Neural crest cell (in vitro differentiated cells): ENCODE measurements around the gene DEUP1. TPM values are rescaled to one million over a fixed set of nuclear protein-coding genes. Genes with fewer than 3 reads are reported as not detected.

Experiments
- DNase-seq: peaks from one replicate; pipeline ENCODE4 v3.0.0; 2021; ENCODE audit warnings: low read depth, mixed read lengths, low spot score
- H3K27ac Mint-ChIP-seq: one replicate; pipeline ENCODE4 v1.8.0; 2021; ENCODE audit warnings: mild to moderate bottlenecking, mixed read lengths; ENCODE audit not compliant: unreplicated experiment
- H3K27me3 Mint-ChIP-seq: 2 replicates; pipeline ENCODE4 v1.8.0; 2021; ENCODE audit warnings: low read depth, mild to moderate bottlenecking, mixed read lengths
- H3K36me3 Mint-ChIP-seq: 2 replicates; pipeline ENCODE4 v1.8.0; 2021; ENCODE audit warnings: low read depth, mild to moderate bottlenecking, mixed read lengths
- H3K4me1 Mint-ChIP-seq: 2 replicates; pipeline ENCODE4 v1.8.0; 2021; ENCODE audit warnings: mixed read lengths
- H3K4me3 Mint-ChIP-seq: one replicate; pipeline ENCODE4 v1.8.0; 2021; ENCODE audit warnings: mild to moderate bottlenecking, mixed read lengths
- H3K9me3 Mint-ChIP-seq: 2 replicates; pipeline ENCODE4 v1.8.0; 2021; ENCODE audit warnings: mixed read lengths
- CTCF ChIP-seq: fragments of 200-600 bp; sonication (generic); conservative IDR thresholded peaks from 2 replicates; pipeline ENCODE4 v1.5.0; 2021; ENCODE audit warnings: antibody characterized with exemption, mild to moderate bottlenecking
- total RNA-seq: library from RNA; stranded (reverse); gene quantifications from 2 replicates; pipeline ENCODE4 v1.2.1, GENCODE V29; 2021

Gene DEUP1
- total RNA-seq, 1 donor from 2014 or later = 0.70 TPM

- Mint-ChIP-seq H3K4me1 (no peaks in the 10 kb centered on the region), H3K27ac (no peak overlapping the region), H3K4me3 (no peak overlapping the region), H3K27me3 (no peaks in the 10 kb centered on the region), H3K9me3 (peaks cover 9% of the 10 kb centered on the region), H3K36me3 (no peaks in the 10 kb centered on the region)
- no peak for DNase-seq
- TF ChIP-seq CTCF = no peak
These were observed 134.5 kb downstream of the DEUP1 start for GRCh38 chr11:93464927-93465540.

- H3K4me3 Mint-ChIP-seq = no peak overlapping the region
- no peak for DNase-seq
- no peaks in the 10 kb centered on the region for H3K27me3 Mint-ChIP-seq
- H3K4me1 Mint-ChIP-seq = no peaks in the 10 kb centered on the region
- no peak overlapping the region for H3K27ac Mint-ChIP-seq
- TF ChIP-seq CTCF = no peak
- no peaks in the 10 kb centered on the region for H3K36me3 Mint-ChIP-seq
- H3K9me3 Mint-ChIP-seq = peaks cover 5% of the 10 kb centered on the region
These were observed 136.5 kb downstream of the DEUP1 start for GRCh38 chr11:93467054-93467453.

- Mint-ChIP-seq H3K9me3 (no peaks in the 10 kb centered on the region), H3K36me3 (no peaks in the 10 kb centered on the region), H3K4me3 (no peak overlapping the region), H3K4me1 (no peaks in the 10 kb centered on the region), H3K27ac (no peak overlapping the region), H3K27me3 (no peaks in the 10 kb centered on the region)
- TF ChIP-seq CTCF = no peak
- no peak for DNase-seq
These were observed 137.7 kb downstream of the DEUP1 start for GRCh38 chr11:93468290-93468689.

GRCh38 chr11:93474123-93474522 lies 143.6 kb downstream of the DEUP1 start:
- peaks cover 23% of the 10 kb centered on the region for H3K4me1 Mint-ChIP-seq
- no peak overlapping the region for H3K4me3 Mint-ChIP-seq
- H3K9me3 Mint-ChIP-seq = peaks cover 4% of the 10 kb centered on the region
- DNase-seq = no peak
- no peak for TF ChIP-seq CTCF
- H3K27me3 Mint-ChIP-seq = no peaks in the 10 kb centered on the region
- H3K27ac Mint-ChIP-seq = no peak overlapping the region
- peaks cover 2% of the 10 kb centered on the region for H3K36me3 Mint-ChIP-seq

GRCh38 chr11:93476796-93477195 lies 146.3 kb downstream of the DEUP1 start:
- peaks cover 2% of the 10 kb centered on the region for H3K36me3 Mint-ChIP-seq
- TF ChIP-seq CTCF = no peak
- H3K27me3 Mint-ChIP-seq = no peaks in the 10 kb centered on the region
- peaks cover 30% of the 10 kb centered on the region for H3K4me1 Mint-ChIP-seq
- H3K27ac Mint-ChIP-seq = no peak overlapping the region
- peaks cover 4% of the 10 kb centered on the region for H3K9me3 Mint-ChIP-seq
- no peak overlapping the region for H3K4me3 Mint-ChIP-seq
- DNase-seq = no peak
